HS-27A (cell line): ENCODE measurements around the gene ETNK1.
"Not testable (repeated sequence)": the region's sequence is repeated elsewhere in the genome, so short reads cannot be mapped to it uniquely, and the experiment has no call there.

ENCODE experiments used
- DNase-seq: peaks from one replicate; pipeline ENCODE4 v3.0.0-alpha.2; 2012; ENCODE audit warnings: low read depth, missing footprints

ETNK1 gene, protein sequence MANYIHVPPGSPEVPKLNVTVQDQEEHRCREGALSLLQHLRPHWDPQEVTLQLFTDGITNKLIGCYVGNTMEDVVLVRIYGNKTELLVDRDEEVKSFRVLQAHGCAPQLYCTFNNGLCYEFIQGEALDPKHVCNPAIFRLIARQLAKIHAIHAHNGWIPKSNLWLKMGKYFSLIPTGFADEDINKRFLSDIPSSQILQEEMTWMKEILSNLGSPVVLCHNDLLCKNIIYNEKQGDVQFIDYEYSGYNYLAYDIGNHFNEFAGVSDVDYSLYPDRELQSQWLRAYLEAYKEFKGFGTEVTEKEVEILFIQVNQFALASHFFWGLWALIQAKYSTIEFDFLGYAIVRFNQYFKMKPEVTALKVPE

DNA sequence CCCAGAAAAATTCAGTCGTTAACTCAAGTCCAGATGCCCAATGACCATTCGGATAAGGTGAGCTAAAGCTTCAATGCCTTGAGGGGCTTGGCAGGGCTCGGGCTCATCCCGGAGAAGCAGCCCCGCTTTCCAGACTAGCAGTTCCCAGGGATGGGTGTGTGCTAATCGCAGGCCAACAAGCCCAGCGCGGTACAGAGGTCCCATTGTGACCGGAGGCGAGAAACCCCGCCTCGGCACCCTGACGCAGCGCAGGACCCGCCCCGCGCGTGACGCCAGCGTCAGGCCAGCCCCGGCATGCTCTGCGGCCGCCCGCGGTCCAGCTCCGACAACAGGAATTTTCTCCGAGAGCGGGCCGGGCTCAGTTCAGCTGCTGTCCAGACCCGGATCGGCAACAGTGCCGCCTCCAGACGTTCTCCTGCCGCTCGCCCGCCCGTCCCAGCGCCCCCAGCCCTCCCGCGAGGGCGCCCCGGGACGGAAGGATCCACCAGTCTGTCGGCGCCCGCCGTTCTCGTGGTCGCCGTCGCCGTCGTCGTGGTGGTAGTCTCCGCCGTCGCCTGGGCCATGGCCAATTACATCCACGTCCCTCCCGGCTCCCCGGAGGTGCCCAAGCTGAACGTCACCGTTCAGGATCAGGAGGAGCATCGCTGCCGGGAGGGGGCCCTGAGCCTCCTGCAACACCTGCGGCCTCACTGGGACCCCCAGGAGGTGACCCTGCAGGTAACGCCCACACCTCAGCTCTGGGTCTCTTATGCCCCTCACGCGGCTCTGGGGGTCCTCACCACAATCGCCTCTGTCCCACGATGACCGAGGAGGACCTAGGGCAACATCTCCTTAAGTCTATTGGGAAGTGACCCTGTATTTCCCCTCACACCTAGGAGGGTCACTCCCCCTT lies at the start of gene ETNK1:
ETNK1 (plus strand) TSS at position 302 of the 892 bp plus-strand sequence; CDS start at position 562, 260 bp downstream.
- peak; percentile 80 for DNase-seq

DNA sequence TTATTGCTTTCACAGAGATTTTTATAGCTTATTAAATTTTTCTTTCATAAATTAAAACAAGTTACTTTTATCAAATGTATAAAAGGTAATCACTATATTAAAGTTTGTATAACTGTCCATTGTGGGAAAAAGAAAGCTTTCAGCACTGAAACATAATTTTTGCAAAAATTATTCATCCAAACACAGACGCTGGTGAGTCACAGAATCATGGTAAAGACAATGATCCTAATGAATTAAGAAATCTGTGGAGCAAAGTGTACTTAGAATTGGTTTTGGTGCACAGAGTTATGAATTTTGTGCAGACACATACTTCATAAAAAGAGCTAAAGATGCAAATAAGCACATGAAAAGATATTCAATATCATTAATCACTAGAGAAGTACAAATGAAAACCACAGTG lies 48.9 kb upstream of the ETNK1 start:
- no peak for DNase-seq

DNA sequence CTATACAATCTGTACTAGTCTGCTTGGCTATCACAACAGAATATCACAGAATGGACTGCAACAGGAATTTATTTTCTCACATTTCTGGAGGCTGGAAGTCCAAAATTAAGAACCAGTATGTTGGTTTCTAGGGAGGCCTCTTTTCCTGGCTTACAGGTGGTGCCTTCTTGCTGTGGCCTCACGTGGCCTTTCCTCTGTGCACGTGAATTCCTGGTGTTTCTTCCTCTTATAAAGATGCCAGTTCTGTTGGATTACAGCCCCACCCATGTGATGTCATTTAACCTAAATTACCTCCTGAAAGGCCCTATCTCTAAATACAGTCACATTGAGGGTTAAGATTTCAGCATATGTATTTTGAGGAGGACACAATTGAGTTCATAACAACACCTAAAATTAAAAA lies 48.5 kb upstream of the ETNK1 start:
- DNase-seq, result no peak

DNA sequence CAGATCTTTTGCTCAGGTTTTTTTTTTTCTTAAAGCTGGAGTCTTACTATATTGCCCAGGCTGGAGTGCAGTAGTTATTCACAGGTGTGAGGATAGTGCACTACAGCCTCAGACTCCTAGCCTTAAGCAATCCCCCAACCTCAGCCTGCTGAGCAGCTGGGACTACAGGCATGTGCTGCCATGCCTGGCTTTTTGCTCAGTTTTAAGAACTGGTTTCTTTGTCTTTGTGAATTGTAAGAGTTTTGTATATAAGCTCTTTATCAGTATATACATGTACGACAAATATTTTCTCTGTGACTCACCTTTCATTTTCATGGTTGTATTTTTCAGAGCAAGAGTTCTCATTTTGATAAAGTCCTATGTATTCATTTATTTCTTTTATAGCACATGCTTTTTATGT lies 47.3 kb upstream of the ETNK1 start:
- DNase-seq, result no peak

DNA sequence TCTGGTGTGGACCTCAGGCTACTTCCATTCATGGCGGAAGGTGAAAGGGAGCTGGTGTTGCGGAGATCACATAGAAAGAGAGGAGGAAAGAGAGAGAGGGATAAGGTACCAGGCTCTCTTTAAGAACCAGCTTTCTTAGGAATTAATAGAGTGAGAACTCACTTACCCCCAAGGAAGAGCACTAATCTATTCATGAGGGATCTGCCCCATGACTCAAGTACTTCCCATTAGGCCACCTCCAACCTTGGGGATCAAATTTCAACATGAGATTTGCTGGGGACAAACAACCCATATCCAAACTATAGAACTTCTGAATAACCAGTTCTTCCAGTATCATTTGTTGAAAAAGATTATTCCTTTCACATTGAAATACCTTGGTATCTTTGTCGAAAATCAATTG lies 46.6 kb upstream of the ETNK1 start:
- no peak for DNase-seq

DNA sequence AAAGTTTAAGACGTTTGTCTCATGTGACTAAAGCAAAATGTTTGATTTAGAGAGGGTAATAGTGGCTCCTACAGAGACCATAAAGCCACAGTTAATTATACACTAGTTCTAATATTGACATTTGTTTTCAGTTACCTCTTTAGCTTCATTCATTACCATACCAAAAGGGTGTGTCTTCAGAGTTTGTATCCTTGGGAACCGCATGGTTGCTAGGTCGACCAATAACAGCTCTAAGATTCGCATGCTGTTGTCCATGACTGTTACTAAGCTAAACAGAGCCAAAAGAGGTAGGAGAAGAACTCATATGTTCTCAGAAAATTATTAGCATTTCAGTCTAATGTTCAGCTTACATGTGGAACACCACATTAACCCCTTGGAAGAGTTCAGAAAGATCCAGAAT lies 36.2 kb upstream of the ETNK1 start:
- DNase-seq, result no peak

DNA sequence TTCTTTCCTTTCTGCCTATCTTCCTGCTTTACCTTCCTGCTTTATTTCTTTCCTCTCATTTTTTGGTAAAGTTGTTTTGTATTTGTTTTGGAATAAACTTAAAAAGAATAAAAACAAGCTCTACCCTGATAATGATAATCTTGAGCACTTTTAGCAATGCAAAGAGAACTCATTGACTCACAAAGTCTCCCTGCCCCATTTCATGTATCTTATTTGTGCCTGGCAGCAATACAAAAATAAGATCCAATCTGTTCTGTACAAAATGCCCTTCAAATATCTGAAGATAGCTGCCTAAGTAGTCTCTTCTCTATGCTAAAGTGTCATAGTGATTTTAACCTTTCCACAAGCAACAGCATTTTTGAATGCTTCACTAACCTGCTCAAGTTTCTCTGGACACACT lies 31.1 kb upstream of the ETNK1 start:
- DNase-seq, result no peak

DNA sequence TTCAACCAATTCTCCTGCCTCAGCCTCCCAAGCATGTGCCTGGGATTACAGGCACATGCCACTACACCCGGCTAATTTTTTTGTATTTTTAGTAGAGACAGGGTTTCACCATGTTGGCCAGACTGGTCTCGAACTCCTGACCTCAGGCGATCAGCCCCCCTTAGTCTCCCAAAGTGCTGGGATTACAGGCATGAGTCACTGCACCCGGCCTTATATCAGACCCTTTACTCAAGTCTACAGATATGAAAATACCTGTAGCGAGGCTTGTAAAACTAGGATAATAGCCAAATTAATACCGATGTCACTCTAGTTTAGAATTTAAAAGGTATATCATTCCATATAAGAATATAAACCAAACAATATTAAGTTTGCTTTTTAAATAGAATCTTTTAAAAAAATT lies 27.4 kb upstream of the ETNK1 start:
- DNase-seq, result not testable (repeated sequence)

DNA sequence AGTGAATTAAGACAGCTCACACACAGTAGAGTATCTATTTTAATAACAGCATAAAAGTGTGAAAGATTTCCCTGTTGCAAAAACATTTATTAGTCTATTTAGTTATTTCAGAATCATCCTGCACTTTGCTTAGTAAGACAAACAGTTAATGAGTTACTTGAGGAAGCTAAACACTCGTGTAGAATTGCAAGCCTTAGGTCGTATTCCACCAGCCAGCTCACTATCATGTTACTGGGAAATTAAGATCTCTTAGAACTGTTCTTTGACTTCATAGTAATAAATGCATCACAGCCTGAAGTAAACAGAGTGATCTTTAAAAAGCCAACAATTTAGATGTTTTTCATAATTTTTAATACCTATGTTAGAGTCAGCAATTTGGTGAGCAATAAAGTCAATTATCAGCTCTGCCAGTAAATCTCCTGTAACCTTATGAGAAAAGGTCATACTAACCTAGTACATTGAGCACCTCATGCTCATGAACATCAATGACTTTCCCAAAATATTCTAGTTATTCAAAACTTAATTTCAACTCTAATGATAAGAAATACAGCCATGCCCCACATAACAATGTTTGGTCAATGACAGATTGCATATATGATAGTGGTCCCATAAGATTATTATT lies 26.7 kb upstream of the ETNK1 start:
- DNase-seq, result no peak

DNA sequence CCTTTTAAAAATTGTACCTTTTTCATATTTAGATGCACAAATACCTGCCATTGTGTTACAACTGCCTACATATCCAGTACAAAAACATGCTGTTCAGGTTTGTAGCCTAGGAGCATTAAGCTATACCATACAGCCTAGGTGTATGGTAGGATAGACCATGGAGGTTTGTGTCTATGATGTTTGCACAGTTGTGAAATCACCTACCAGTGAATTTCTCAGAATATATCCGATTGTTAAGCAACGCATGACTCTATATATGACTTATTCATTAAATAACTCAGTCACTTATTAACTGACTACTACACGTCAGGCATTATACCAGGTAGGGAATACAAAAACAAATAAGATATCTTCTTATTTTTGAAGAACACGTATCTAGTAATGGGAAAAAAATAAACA lies 26.2 kb upstream of the ETNK1 start:
- DNase-seq, result no peak

DNA sequence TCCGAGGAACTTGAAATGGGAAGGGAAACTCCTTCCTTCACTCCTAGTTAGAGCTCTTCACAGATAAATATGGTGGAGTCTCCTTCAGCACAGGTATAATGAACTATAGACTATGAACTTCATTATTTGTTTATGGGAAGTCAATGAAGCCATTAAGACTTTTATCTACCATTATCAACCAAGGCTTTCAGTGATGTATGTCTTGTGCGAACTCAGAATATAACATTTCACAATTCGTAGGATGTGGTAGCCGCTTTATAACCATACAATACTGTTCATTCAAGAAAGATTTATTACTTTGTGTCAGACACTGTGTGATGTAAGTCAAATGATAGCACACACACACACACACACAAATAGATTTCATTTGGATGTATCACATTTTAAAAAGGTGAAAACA lies 24.8 kb upstream of the ETNK1 start:
- DNase-seq, result no peak

DNA sequence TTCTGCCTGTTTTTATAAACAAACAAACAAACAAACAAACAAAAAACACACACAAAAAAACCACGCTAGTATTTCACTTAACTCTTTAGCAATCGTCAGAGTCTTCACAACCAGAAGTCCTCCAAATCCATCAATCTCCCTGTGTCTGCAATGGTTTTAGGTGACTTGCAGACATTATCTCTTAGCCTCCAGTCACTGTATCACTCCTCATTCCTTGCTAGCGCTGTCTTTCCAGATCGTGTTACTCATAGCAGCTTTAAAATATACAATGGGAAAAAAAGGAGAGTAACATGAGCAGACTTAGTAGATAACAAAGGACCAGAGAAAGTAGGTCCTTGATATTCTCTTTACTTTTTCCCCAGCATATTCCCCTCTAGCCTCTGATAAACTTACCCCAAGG lies 15.5 kb upstream of the ETNK1 start:
- no peak for DNase-seq

DNA sequence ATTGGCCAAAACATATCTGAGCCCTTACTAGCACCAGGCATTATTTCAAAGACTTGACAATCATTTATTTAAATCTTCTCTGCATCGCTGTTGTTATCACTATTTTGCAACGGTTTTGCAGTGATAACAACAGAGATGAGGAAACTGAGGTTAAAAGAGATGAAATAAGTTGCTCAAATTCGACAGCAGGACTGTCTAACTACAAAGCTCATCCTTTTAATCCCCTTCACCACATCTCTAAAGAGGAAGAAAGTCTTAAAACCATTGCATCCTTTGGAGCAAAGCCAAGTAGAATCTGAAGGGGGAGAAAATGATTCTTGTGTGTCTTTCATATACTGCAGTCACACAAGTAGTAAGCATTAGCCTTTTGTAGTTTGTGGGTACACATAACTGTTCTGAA lies 14.8 kb upstream of the ETNK1 start:
- DNase-seq, result no peak

DNA sequence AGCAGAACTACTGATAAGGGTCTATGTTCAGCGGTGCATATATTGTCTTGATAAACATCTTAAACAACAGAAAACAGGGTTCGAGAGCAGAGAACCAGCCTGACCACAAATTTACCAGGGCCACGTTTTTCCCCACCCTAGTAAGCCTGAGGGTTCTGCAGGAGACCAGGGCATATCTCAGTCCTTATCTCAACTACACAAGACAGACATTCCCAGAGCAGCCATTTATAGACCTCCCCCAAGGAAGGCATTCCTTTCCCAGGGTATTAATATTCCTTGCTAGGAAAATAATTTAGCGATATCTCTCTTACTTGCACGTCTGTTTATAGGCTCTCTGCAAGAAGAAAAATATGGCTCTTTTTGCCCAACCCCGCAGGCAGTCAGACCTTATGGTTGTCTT lies 12.1 kb upstream of the ETNK1 start:
- not testable (repeated sequence) for DNase-seq

DNA sequence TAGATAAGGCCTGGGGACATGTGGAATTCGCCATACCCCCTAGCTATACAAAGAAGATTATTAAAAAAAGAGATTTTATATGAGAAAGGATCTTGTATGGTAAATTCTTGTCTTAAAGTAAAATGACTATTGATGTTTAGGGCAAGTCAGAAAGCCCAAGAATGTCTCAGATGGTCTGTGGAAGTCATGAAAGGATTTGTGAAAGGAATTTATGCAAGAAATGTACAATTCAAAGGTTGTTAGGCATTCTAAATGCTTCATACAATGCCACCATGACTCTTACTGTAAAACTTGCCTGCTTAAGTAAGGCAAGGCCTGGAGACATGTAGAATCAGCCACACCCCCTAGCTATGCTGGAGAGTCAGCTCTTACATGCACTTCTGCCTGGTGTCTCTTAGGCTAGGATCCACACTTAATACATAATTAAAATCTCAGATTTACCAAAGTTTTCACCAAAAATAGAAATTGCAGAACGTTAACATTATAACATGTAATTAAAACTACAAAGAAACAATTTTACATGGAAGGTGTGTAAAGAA lies 8.9 kb upstream of the ETNK1 start:
- no peak for DNase-seq

DNA sequence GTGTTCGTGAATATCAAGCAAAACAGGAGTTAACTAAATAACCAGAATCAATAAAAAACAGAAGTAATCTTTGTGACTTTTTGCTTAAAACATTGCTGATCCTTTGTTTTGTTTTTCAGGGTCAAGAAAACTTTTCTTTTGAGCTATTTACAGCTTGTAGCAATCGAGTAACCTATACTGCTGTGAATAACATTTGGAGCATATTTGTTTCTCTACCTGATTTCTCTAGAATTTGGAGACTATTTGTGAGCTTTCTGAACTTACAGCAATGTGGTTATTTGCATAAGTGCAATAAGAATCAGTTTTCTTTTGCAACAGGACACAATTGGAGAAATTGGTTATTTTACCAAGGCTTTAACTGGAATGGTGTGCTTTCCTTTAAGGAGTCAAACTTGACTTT lies 7.3 kb upstream of the ETNK1 start:
- DNase-seq, result no peak

DNA sequence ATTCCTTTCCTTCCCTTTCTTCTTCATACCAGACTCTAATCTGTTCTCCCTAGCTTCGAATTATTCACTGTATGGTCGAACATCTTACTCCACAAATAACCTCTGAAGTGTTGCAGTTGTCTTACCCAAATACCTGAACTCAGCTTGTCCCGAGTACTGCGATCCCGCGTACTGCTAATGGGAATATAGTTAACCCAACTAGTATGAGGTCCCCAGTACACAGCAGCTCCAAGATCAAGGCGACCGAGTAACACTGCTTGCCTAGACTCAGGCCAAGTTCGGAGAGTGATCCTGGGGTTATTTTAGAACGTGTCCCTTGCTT lies 462 bp upstream of the ETNK1 start:
- DNase-seq, result no peak

DNA sequence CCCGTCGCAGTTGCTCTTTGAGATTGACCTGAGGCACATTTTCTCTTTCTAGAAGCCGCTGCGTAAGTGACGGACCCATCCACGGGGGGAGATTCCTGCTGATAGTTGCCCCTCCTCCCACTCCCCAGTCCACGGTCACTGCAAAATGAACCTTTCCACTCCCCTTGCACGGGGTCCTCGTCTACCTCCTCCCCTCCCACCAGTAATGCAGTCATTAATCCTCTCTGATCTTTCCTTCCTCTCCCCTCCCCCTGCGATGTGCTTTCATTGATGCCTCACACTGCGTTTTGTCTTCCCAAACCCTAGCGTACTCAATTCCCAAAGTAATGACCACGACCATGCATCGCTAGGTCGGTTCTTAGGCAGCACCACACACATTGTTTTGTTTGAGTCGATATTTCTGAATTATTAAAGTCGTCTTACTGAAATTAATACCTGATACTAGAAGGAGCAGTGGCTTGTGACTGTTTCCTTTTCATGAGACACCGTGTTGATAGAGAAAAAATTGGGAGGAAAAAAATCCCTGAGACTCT lies 857 bp downstream of the ETNK1 start:
- DNase-seq, result peak; percentile 45

DNA sequence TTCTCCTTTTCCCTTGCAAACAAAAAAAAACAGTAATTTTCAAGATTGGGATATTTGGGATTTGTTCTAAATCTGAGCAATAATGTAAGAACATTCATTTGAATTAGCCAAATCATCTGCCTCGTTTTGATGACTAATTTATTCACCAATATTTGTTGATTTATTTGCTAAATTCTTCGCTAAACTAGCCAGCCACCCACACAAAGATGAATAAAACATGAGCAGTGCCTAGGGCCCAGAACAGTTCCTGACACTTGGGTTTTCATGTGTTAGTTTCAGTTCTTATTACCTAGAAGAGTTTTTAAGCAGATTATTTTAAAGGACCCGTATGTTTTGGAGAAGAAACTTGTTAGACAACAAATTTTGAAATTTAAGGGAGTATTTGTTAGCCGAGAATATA lies 1.4 kb downstream of the ETNK1 start:
- DNase-seq, result no peak

DNA sequence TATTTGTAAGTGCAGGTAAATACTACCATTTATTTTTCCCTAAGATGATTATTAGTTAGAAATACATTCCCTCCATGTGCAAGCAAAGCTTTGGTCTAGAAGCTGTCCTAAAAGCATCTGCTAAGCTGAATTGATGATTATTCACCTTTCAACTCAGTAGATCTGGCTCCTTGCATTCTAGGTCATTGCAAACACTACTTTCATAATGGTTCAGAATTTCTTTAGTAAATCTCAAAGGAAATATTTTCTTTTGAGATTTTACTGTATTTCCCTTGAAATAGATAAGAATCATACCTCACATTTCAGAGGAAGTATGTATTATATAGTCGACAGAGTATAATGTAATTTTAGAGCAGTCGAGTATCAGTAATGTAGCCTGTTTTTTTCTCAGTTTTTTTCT lies 2.4 kb downstream of the ETNK1 start:
- no peak for DNase-seq

DNA sequence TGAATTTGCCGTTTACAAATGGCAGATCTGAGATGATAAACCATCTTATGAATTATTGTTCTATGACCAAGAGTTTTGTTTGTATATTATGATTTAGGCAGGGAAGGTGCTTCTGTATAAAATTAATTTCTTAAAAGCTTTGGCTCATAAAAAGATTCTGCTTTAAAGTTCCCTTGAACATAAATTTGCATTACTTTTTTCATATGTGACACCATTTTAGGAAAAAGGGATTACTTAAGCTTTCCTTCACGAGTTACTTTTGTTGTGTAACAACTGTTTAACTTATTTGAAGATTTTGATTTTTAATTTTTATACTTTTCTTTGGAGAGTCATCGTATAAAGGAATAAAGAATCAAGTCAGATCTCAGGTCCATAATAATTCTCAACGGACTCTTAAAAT lies 3.3 kb downstream of the ETNK1 start:
- DNase-seq, result no peak

DNA sequence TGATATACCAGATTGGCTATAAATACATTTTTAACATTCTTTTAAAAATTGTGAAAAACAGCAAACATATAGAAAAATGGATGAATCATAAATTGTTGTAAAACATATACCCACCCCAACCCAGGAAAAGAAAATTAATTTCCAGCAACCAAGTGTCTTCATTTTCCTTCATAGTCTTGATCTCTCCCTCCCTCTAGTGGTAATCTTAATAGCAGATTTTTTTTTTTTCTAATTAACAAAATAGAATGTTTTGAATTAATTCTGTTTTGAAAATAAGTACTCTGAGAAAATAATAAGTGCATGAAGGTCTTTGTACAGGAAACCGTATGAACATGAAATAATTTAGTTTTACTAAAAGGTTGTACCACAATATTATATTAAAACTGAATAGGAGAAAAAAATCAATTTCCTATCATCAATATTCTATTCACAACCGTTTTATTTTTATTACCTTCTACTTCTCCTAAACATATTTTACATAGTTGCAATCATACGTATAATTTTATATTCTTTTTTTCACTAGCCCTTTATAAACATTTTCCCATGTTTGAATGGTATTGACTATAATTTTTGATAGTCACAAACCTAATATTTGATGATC lies 7.0 kb downstream of the ETNK1 start:
- DNase-seq, result no peak
